Hepatocyte (in vitro differentiated cells): ENCODE data around the gene TEX10. TPM values are rescaled to one million over a fixed set of nuclear protein-coding genes. Genes with fewer than 3 reads are reported as not detected.

Experiments used
- DNase-seq: peaks from one replicate; pipeline ENCODE4 v3.0.0-alpha.2; 2016; ENCODE audit warnings: low spot score
- H2AFZ ChIP-seq: fragments of 200-600 bp; sonication (generic); 2 replicates; pipeline ENCODE4 v1.6.0; 2016; ENCODE audit warnings: antibody characterized with exemption, mild to moderate bottlenecking
- H3K27ac ChIP-seq: fragments of 200-600 bp; sonication (generic); 2 replicates; pipeline ENCODE4 v1.5.1; 2016; ENCODE audit warnings: mild to moderate bottlenecking
- H3K27me3 ChIP-seq: fragments of 200-600 bp; sonication (generic); 2 replicates; pipeline ENCODE4 v1.6.1; 2016
- H3K36me3 ChIP-seq: fragments of 200-600 bp; sonication (generic); replicated peaks from 2 replicates; pipeline ENCODE4 v1.5.1; 2016; ENCODE audit warnings: low read depth; ENCODE audit not compliant: insufficient read depth
- H3K4me1 ChIP-seq: fragments of 200-600 bp; sonication (generic); 2 replicates; pipeline ENCODE4 v1.5.1; 2016; ENCODE audit warnings: mild to moderate bottlenecking, moderate library complexity; ENCODE audit not compliant: insufficient read depth
- H3K4me2 ChIP-seq: fragments of 200-600 bp; sonication (generic); 2 replicates; pipeline ENCODE4 v1.6.0; 2016
- H3K4me3 ChIP-seq: fragments of 200-600 bp; sonication (generic); 2 replicates; pipeline ENCODE4 v1.5.1; 2016; ENCODE audit warnings: mild to moderate bottlenecking
- H3K79me2 ChIP-seq: fragments of 200-600 bp; sonication (generic); 2 replicates; pipeline ENCODE4 v1.6.0; 2017; ENCODE audit warnings: mild to moderate bottlenecking
- H3K9me2 ChIP-seq: fragments of 200-600 bp; sonication (generic); replicated peaks from 2 replicates; pipeline ENCODE4 v1.6.0; 2017; ENCODE audit warnings: mild to moderate bottlenecking; ENCODE audit not compliant: insufficient read depth
- H3K9me3 ChIP-seq: fragments of 200-600 bp; sonication (generic); 2 replicates; pipeline ENCODE4 v1.5.1; 2016; ENCODE audit warnings: low read depth, mild to moderate bottlenecking
- H4K20me1 ChIP-seq: fragments of 200-600 bp; sonication (generic); 2 replicates; pipeline ENCODE4 v1.6.0; 2016; ENCODE audit warnings: mild to moderate bottlenecking; ENCODE audit not compliant: insufficient read depth, poor library complexity, severe bottlenecking
- CTCF ChIP-seq: fragments of 200-600 bp; sonication (generic); IDR thresholded peaks from 2 replicates; pipeline ENCODE4 v1.5.1; 2016; ENCODE audit warnings: antibody characterized with exemption, mild to moderate bottlenecking; ENCODE audit not compliant: poor library complexity
- EZH2 ChIP-seq: fragments of 200-600 bp; sonication (generic); IDR thresholded peaks from 2 replicates; pipeline ENCODE4 v1.6.1; 2016; ENCODE audit warnings: antibody characterized with exemption, mild to moderate bottlenecking, borderline replicate concordance
- EZH2phosphoT487 ChIP-seq: fragments of 200-600 bp; sonication (generic); IDR thresholded peaks from one replicate; pipeline ENCODE4 v1.6.1; 2018; ENCODE audit warnings: antibody characterized with exemption, mild to moderate bottlenecking, low read depth, moderate library complexity; ENCODE audit not compliant: unreplicated experiment, severe bottlenecking
- WGBS: methylation state at CpG from one replicate; pipeline ENCODE4 v1.1.6; 2016; ENCODE audit warnings: low lambda C conversion rate; ENCODE audit errors: missing lambda C conversion rate; 5-methylcytosine and 5-hydroxymethylcytosine counted together
- polyA plus RNA-seq: library from polyadenylated mRNA; unstranded; fragments of >200 nt; fragmentation: Nextera tagmentation; extraction: Ambion mirVana; gene quantifications from 2 replicates; pipeline ENCODE4 v1.2.1, GENCODE V29; 2016
- total RNA-seq: library from RNA; depleted of rRNA; stranded (reverse); fragments of >200 nt; gene quantifications from 2 replicates; pipeline ENCODE4 v1.2.3, GENCODE V29; 2014

TEX10 gene
- total RNA-seq (26.6 and 30.0 TPM in 2 replicates), polyA plus RNA-seq (18.3 and 21.8 TPM in 2 replicates)

- H3K4me3 ChIP-seq = peak within 1 kb of the TSS; percentile 86
- no peaks in the 10 kb centered on the region for H3K9me3 ChIP-seq
- H3K27me3 ChIP-seq = no peaks in the 10 kb centered on the region
- H3K27ac ChIP-seq = peak within 1 kb of the TSS; percentile 91
- TF ChIP-seq EZH2phosphoT487 (no peak), CTCF (no peak), EZH2 (no peak)
- peaks cover 46% of the 10 kb centered on the region for H3K79me2 ChIP-seq
- H3K4me2 ChIP-seq = peak within 1 kb of the TSS; percentile 74
- H3K4me1 ChIP-seq = peaks cover 23% of the 10 kb centered on the region
- H3K9me2 ChIP-seq = no peaks in the 10 kb centered on the region
- peak within 1 kb of the TSS; percentile 78 for H2AFZ ChIP-seq
- peak; percentile 95 for DNase-seq
- WGBS = 3% methylated on average over 36 of the region's 53 CpGs
- H4K20me1 ChIP-seq = peaks cover 23% of the 10 kb centered on the region
- H3K36me3 ChIP-seq = no peaks in the 10 kb centered on the region
Observed at GRCh38 chr9:100352727-100353505, at the start of gene TEX10. Gene TEX10 (minus strand): TSS chr9:100352942. CDS start chr9:100349363, 3,579 bp downstream.

GRCh38 chr9:100401042-100401441, 48.3 kb upstream of the TEX10 start:
- Histone ChIP-seq H3K4me1 (no peaks in the 10 kb centered on the region), H3K27ac (no peak overlapping the region), H3K27me3 (no peaks in the 10 kb centered on the region), H3K4me3 (no peak overlapping the region), H3K36me3 (no peaks in the 10 kb centered on the region), H3K9me2 (no peaks in the 10 kb centered on the region), H4K20me1 (no peaks in the 10 kb centered on the region), H3K4me2 (no peak overlapping the region), H3K79me2 (no peaks in the 10 kb centered on the region), H3K9me3 (no peaks in the 10 kb centered on the region), H2AFZ (no peak overlapping the region)
- 96% methylated on average over 1 of the region's 1 CpG for WGBS
- DNase-seq = no peak
- TF ChIP-seq EZH2 (no peak), CTCF (no peak), EZH2phosphoT487 (no peak)

- Histone ChIP-seq H3K4me1 (no peaks in the 10 kb centered on the region), H3K36me3 (no peaks in the 10 kb centered on the region), H4K20me1 (no peaks in the 10 kb centered on the region), H3K9me3 (no peaks in the 10 kb centered on the region), H3K4me2 (no peak overlapping the region), H3K9me2 (no peaks in the 10 kb centered on the region), H2AFZ (no peak overlapping the region), H3K79me2 (no peaks in the 10 kb centered on the region), H3K27ac (no peak overlapping the region), H3K4me3 (no peak overlapping the region), H3K27me3 (no peaks in the 10 kb centered on the region)
- DNase-seq = no peak
- TF ChIP-seq CTCF = no peak
- no peak for TF ChIP-seq EZH2
- TF ChIP-seq EZH2phosphoT487 = no peak
- WGBS = 80% methylated on average over 3 of the region's 3 CpGs
Observed at GRCh38 chr9:100397529-100398266, 45.0 kb upstream of the TEX10 start.
